ENCODE data around the gene PHLDA3.

The PHLDA3 gene

GRCh38 chr1:201504179-201504631 lies 35.2 kb upstream of the PHLDA3 start:
- Histone ChIP-seq H3K4me2 (ENCODE audit: insufficient read depth, low read length) (no peak overlapping the region), H3K4me1 (ENCODE audit: insufficient read depth, low read length) (peaks cover 33% of the 10 kb centered on the region), H3K9ac (ENCODE audit: low read depth, low read length) (no peak overlapping the region), H3K9me3 (ENCODE audit: insufficient read depth, low read length, severe bottlenecking) (no peaks in the 10 kb centered on the region), H3K36me3 (ENCODE audit: insufficient read depth, low read length) (peaks cover 8% of the 10 kb centered on the region; the same call in 1 of the 2 replicates), H3K4me3 (ENCODE audit: low read depth in 1 of 2, low read length in 2 of 2) (no peak overlapping the region), H3K79me2 (ENCODE audit: insufficient read depth, low read length) (peaks cover 63% of the 10 kb centered on the region), H3K27me3 (ENCODE audit: insufficient read depth, low read length, poor library complexity) (no peaks in the 10 kb centered on the region), H2AFZ (ENCODE audit: low read depth, low read length) (no peak overlapping the region), H3K27ac (ENCODE audit: low read length) (no peak overlapping the region), H4K20me1 (ENCODE audit: insufficient read depth, low read length) (peaks cover 17% of the 10 kb centered on the region)
- no peak for TF ChIP-seq EZH2 (IDR thresholded peaks at IDR 0.05; ENCODE audit: borderline replicate concordance, low read depth, low read length, severe bottlenecking)
- no peak for TF ChIP-seq CTCF (IDR thresholded peaks at IDR 0.05; ENCODE audit: borderline replicate concordance, extremely low read depth, low read length, poor library complexity, severe bottlenecking)
- no peak for DNase-seq
- no peak for ATAC-seq (ENCODE audit: insufficient read depth, low read depth)

- no peak overlapping the region for H3K4me2 ChIP-seq (ENCODE audit: insufficient read depth, low read length)
- ATAC-seq (ENCODE audit: insufficient read depth, low read depth), result no peak
- peaks cover 23% of the 10 kb centered on the region for H4K20me1 ChIP-seq (ENCODE audit: insufficient read depth, low read length)
- no peak overlapping the region for H3K27ac ChIP-seq (ENCODE audit: low read length)
- no peak for DNase-seq
- H3K4me3 ChIP-seq (ENCODE audit: low read depth in 1 of 2, low read length in 2 of 2), result no peak overlapping the region
- no peak overlapping the region for H2AFZ ChIP-seq (ENCODE audit: low read depth, low read length)
- peaks cover 8% of the 10 kb centered on the region; the same call in 1 of the 2 replicates for H3K36me3 ChIP-seq (ENCODE audit: insufficient read depth, low read length)
- no peaks in the 10 kb centered on the region for H3K27me3 ChIP-seq (ENCODE audit: insufficient read depth, low read length, poor library complexity)
- H3K9ac ChIP-seq (ENCODE audit: low read depth, low read length), result no peak overlapping the region
- H3K4me1 ChIP-seq (ENCODE audit: insufficient read depth, low read length), result peaks cover 33% of the 10 kb centered on the region
- H3K79me2 ChIP-seq (ENCODE audit: insufficient read depth, low read length), result peaks cover 69% of the 10 kb centered on the region
- TF ChIP-seq EZH2 (IDR thresholded peaks at IDR 0.05; ENCODE audit: borderline replicate concordance, low read depth, low read length, severe bottlenecking), result no peak
- no peak for TF ChIP-seq CTCF (IDR thresholded peaks at IDR 0.05; ENCODE audit: borderline replicate concordance, extremely low read depth, low read length, poor library complexity, severe bottlenecking)
- H3K9me3 ChIP-seq (ENCODE audit: insufficient read depth, low read length, severe bottlenecking), result no peaks in the 10 kb centered on the region
Observed at GRCh38 chr1:201503397-201504176, 34.6 kb upstream of the PHLDA3 start.

- no peak for DNase-seq
- Histone ChIP-seq H3K4me3 (ENCODE audit: low read depth in 1 of 2, low read length in 2 of 2) (no peak overlapping the region), H3K4me2 (ENCODE audit: insufficient read depth, low read length) (no peak overlapping the region), H3K27me3 (ENCODE audit: insufficient read depth, low read length, poor library complexity) (no peaks in the 10 kb centered on the region), H3K4me1 (ENCODE audit: insufficient read depth, low read length) (peaks cover 27% of the 10 kb centered on the region), H2AFZ (ENCODE audit: low read depth, low read length) (no peak overlapping the region), H3K36me3 (ENCODE audit: insufficient read depth, low read length) (peaks cover 8% of the 10 kb centered on the region; the same call in 1 of the 2 replicates), H3K79me2 (ENCODE audit: insufficient read depth, low read length) (peaks cover 74% of the 10 kb centered on the region), H3K9me3 (ENCODE audit: insufficient read depth, low read length, severe bottlenecking) (no peaks in the 10 kb centered on the region), H4K20me1 (ENCODE audit: insufficient read depth, low read length) (peaks cover 30% of the 10 kb centered on the region), H3K9ac (ENCODE audit: low read depth, low read length) (no peak overlapping the region), H3K27ac (ENCODE audit: low read length) (no peak overlapping the region)
- no peak for TF ChIP-seq EZH2 (IDR thresholded peaks at IDR 0.05; ENCODE audit: borderline replicate concordance, low read depth, low read length, severe bottlenecking)
- no peak for TF ChIP-seq CTCF (IDR thresholded peaks at IDR 0.05; ENCODE audit: borderline replicate concordance, extremely low read depth, low read length, poor library complexity, severe bottlenecking)
- ATAC-seq (ENCODE audit: insufficient read depth, low read depth), result no peak
Observed at GRCh38 chr1:201502511-201502857, 33.5 kb upstream of the PHLDA3 start.

All from DND-41 (cell line).